ENCODE data around the gene RIMBP2.

Gene RIMBP2

DNA sequence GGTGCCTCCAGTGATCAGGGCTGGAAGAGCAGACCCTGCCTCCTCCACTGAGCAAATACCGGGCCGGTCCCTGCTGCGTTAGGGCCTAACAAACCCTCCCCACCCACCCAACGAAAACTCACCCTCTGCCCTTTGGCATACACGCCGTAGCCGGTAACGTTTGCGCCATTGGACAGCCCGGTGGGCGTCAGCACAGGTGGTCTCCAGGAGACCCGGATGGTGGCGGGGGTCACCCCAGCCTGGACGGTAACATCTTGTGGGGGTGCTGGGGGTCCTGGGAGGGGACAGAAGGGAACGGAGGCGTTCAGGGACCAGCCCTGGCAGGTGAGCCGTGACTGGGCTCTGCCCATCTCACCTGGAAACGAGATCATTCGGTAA, 277.9 kb downstream of the RIMBP2 start:
- DNase-seq (ENCODE audit: low read depth) = no peak

GRCh38 chr12:130437555-130438242, 278.4 kb downstream of the RIMBP2 start:
- no peak for DNase-seq (ENCODE audit: low read depth)

- no peak for DNase-seq (ENCODE audit: low read depth)
Measured at GRCh38 chr12:130436741-130437501, 279.2 kb downstream of the RIMBP2 start.

DNA sequence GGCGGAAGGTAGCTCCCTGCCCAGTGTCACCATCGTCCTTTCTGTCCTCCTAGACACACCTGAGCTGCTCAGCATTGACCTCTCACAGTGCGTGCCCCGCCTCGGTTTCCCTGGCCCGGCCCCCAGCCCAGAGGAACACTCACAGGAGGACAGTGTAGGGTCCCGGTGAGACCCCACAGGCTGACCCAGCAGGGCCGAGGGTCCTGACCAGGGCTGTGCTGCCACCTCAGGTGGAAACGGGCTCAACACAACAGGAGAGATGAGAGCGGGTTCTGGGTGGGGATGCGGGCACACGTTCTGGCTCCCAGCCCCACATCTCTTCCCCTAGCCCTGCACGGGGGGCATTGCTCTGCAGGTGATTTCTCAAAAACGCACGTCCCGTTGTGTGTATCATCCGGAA, 280.3 kb downstream of the RIMBP2 start:
- DNase-seq (ENCODE audit: low read depth) = no peak

DNA sequence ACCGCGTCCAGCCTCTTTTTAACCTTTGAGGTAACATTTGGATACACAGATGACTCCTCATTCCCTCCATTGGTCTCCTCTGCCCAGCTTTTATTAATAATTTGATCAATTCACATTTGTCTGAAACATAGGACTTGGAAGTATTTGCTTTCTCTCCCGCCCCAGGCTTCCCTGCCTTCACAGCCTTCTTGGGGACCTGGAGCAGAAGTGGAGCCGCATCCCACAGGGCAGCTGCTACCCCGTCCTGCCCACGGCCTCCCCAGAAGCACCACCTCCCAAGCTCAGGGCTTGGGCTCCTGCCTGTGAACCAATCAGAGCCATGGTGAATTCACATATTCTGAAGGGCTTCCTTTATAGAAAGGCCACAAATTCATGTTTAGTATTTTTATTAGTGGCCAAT, 280.8 kb downstream of the RIMBP2 start:
- DNase-seq (ENCODE audit: low read depth) = no peak

DNA sequence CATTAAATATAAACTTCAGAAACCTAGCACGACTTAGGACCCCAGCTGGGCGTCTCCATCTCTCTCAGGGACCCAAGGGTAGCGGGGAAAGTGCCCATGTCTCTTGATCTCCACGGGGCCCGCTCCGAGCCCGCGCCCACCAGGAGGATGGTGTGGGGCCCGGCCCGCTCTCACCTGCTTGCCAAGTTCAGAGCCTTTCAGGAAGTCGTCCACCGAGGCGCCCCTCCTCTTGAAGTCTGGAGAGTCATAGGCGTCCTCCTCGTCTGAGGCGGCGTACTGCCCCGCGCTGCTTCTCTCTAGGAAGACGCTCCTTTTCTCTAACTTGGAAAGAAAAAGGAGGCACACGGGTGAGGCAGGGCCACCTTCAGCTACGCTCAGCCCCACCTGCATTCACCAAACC, 281.5 kb downstream of the RIMBP2 start:
- DNase-seq (ENCODE audit: low read depth) = no peak

- no peak for DNase-seq (ENCODE audit: low read depth)
Measured at GRCh38 chr12:130433834-130434233, 282.3 kb downstream of the RIMBP2 start.

DNA sequence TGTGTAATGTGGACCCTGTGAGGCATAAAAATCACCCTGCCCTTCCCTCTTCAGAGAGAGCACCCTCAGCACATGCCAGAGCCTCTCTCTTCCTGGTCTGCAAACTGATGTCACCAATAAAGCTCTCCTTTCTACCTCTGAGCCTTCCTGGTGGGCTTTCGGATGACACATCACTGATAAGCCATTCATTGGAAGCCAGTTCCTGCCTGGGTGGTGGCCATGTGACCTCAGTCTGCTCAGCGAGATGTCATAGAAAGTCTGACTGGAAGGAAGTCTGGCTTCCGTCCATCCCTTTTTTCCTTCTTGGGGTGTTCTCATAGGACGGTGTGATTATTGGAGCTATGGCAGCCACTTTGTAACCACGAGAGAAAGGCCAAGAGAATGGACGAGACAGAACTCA, 282.7 kb downstream of the RIMBP2 start:
- DNase-seq (ENCODE audit: low read depth) = no peak

DNA sequence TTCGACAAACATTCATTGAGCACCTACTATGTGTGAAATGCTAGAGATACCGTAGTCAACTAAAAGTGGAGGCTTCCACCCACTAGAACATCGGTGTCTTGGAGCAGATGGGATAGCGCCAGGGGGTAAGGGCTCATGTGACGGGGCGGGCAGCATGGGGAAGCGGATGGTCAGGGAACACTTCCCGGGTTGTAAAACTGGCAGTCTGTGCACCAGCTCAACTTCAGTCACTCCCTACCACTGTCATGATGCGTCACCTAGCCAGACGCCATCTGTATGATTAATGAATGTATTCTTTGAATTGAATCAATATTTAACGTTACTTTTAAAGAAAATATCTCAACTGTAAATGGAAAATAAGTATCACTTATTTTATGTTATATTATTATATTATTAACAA, 284.9 kb downstream of the RIMBP2 start:
- no peak for DNase-seq (ENCODE audit: low read depth)

DNA sequence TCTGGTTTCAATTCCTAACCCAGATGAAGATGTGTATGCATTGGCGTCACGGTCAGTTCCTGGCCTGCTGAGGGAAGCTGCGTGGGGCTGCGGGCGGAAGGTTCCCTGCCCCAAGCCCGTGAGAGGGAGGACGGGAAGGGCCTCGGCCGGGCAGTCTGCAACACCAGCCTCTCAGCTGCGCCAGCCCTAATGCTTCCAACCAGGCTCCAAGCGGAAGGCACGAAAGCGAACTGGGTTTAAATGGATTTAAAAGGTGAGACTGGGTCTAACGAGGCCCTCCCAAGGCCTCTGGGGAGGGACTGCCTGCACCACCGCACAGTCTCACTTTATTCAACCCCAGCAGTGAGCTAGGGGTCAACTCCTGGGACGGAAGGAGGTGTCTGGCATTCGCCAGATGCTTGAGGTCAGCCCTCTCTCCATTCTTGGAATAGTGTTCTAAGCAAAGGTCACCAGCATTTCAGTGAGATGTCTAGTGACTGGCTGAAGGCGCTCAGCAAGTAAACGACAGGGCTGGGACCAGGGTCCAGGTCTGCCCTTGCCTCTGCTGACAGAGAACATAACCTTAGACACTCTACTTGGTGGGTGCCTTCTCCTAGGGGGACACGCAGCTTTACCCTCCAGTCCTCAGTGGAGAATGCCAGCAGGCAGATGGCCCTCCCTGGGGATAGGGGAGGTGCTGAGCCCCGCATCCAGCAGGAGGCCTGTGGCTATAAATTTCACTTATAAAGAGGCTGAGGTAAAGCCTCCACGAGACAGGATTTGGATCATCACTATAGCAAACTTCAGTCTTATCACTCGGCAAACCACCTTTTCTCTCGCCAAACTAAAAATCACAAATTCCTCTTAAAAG, 286.2 kb downstream of the RIMBP2 start:
- no peak for DNase-seq (ENCODE audit: low read depth)

DNA sequence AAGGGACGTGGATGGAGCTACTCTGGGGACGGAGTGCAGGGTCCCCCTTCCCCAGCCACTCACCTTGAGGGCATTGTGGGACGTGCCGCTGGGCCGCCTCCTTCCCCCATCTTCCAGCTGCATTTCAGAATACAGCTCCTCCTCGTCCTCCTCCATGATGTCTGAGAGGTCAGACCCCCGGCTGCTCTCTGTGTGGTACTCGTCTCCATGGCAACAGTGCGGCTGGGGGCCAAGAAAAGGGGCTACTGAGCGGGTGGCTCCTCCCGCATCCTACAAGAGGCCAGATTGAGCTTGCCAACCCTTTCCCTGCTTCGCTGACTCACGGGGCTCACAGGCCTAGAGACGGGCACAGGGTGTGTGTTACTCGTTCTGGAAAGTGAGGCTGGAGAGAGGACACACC, 288.0 kb downstream of the RIMBP2 start:
- DNase-seq (ENCODE audit: low read depth) = no peak

- no peak for DNase-seq (ENCODE audit: low read depth)
Measured at GRCh38 chr12:130427381-130427887, 288.7 kb downstream of the RIMBP2 start.

DNA sequence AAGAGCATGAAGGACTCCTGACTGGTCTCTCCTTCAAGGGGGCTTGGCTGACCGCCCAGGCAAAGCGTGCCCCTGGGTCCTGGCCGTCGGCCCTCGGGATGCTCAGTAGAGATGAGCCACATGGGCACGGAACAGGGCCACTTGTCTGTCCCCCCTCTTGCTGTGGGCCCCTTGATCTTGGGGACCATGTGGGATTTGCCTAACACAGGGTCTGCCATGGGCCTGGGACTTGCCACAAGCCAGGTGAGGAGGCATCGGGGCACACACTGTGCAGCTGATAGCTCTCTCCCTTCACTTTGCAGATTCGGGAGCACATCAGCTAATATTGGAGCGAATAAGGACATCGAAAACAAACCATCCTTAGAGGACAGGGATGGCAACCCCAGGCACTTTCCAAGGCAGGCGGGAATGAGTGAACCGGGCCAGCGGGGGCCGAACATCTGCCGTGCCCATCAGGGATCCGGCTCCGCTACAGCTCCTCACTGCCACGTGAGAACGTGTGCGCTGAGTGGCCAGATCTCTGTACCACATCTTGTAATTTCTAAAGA, 290.3 kb downstream of the RIMBP2 start:
- no peak for DNase-seq (ENCODE audit: low read depth)

DNA sequence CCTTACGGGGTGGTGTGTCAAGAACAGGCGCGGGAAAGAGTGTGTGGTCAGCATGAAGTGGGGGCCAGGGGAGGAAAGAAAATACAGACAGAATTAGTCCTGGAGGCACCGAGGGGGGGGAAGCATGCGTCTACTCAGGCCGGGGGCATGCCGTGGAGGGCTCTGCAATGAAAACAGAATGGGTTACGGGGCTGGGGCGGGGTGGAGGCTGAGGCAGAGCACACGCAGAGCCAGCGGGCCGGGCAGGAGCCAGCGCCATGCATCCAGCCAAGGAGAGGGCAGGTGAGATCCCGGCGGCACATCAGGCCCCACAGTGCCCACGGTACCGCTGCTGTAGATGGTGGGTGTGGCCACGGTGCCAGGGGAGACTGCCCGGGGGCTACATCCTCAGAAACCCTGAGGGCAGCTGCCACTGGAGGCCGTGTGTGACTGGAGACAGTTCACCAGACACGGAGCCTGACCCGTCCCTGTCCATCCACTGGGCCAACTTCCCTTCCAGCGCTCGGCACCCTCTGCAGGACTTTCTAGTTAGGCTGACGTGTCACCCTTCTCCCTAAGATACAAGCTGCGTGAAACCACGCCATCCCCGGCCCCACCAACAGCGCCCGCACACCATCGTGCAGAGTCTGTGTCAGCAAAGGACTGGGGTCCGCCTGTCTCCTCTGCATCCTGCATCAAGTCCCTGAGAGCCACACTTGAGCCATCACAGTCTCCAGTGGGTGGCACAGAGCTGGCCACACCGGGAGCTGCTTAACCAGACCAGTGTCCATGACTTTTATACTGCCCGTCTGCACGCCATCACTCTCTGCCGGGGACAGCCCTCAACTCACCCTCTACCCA, 291.0 kb downstream of the RIMBP2 start:
- no peak for DNase-seq (ENCODE audit: low read depth)

DNA sequence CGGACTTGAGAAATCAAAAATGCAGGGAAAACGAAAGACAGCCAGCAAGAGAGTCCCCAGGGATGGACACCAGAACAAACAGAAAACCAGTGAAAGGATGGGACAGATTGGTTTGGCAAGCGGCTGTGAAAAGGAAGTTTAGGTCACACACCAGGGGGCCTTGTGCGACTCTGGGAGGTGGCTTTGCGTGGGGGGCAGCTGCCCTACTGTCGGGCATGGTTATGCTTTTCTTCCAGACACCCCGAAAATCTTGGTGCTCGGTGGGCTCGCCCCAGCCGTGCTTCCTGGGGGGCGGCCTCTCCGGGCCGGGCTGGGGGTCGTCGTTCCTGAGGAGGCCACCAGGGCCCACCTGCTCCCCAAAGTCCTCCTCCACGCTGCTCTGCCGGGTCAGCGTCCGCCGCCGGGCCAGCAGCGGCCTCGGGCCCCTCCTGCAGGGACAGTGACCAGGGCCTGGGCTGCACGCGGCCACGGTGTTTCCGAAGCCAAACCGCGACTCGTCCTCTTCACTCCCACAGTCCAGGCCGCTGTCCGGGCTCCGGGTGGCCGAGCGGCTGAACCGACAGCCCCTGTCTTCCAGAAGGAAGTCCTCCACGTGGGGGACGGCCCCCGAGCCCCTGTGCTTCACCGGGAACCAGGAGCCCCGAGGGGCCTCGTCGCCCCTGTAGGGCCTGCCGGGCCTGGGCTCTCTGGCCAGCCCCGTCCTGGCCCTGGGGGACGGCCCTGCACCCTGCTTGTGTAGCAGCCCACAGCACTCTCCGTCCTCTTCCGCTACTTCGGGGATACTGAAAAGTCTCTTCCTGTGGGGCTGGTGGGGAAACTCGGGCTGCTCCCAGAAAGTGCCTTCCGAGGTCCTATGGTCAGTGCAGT, 291.9 kb downstream of the RIMBP2 start:
- no peak for DNase-seq (ENCODE audit: low read depth)

DNA sequence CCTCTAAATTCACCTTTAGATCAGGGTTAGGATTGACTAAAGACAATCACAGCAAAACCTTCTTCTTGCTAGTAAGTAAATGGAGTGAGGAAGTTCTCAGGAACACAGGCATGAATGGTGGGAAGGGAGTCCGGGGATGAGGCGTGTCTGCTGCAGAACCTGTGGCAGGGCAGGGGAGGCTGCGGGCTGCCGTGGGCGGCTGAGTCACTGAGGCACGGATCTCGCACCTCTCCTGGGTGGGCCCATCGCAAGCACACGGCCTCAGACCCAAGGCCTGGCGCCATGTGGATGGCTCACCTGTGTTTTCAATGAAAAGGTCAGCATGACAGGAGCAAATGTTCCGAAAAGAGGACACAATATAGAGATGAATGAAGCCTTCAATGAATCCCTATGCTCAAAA, 293.0 kb downstream of the RIMBP2 start:
- DNase-seq (ENCODE audit: low read depth) = no peak

- DNase-seq (ENCODE audit: low read depth) = no peak
Measured at GRCh38 chr12:130422676-130423075, 293.4 kb downstream of the RIMBP2 start.

- DNase-seq (ENCODE audit: low read depth) = no peak
Measured at GRCh38 chr12:130421896-130422295, 294.2 kb downstream of the RIMBP2 start.

DNA sequence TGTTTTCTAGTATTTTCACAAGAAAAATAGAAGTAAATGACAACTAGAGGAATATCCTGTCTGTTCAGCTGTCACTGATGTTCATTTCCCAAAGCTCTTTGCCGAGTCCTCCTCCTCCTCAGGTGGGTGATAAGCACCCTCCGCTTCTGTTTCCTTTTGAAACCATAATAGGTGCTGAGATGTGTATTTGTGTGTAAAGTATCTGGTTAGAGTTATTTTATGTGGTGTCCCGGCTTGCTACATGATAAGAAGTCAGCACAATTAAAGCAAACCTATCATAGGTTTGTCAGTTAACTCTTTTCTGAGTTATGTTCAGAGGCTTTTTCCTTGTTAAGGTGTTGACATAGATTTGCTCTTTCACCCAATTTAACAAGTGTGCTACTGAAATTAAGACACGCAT, 296.0 kb downstream of the RIMBP2 start:
- DNase-seq (ENCODE audit: low read depth) = no peak

GRCh38 chr12:130419116-130419515, 297.0 kb downstream of the RIMBP2 start:
- DNase-seq (ENCODE audit: low read depth) = no peak

GRCh38 chr12:130418251-130418650, 297.8 kb downstream of the RIMBP2 start:
- no peak for DNase-seq (ENCODE audit: low read depth)

Measured in stimulated activated CD8-positive, alpha-beta memory T cell treated with anti-CD3 and anti-CD28 coated beads, Interleukin-15, amount 100 ng/mL, for 24 hours (primary cell).